Cardiac muscle cell (in vitro differentiated cells and primary cell): Measurements from ENCODE around the gene NEO1. TPM values are rescaled to one million over a fixed set of nuclear protein-coding genes. Genes with fewer than 3 reads are reported as not detected.

ENCODE experiments used
- DNase-seq, 2 donors: peaks; one replicate each; pipeline versions ENCODE4 v3.0.0 to v3.0.0-alpha.2; 2010 to 2017; ENCODE audit warnings: low read depth in 1 of 2, low spot score in 1 of 2
- H3K27ac ChIP-seq: fragments of 200-600 bp; sonication (generic); 2 replicates; pipeline ENCODE4 v1.5.1; 2016
- H3K27me3 ChIP-seq: fragments of 200-600 bp; sonication (generic); 2 replicates; pipeline ENCODE4 v1.6.0; 2016; ENCODE audit warnings: control low read depth
- H3K36me3 ChIP-seq: fragments of 200-600 bp; sonication (generic); 2 replicates; pipeline ENCODE4 v1.5.1; 2016; ENCODE audit warnings: control low read depth
- H3K4me1 ChIP-seq: fragments of 200-600 bp; sonication (generic); 2 replicates; pipeline ENCODE4 v1.8.1; 2017; ENCODE audit warnings: low read depth, mild to moderate bottlenecking, mixed run types
- H3K4me3 ChIP-seq: fragments of 200-600 bp; sonication (generic); 2 replicates; pipeline ENCODE4 v1.5.1; 2016; ENCODE audit warnings: mild to moderate bottlenecking
- H3K9me3 ChIP-seq: fragments of 200-600 bp; sonication (generic); 2 replicates; pipeline ENCODE4 v1.5.1; 2017; ENCODE audit warnings: low read depth, mild to moderate bottlenecking, control low read depth
- polyA plus RNA-seq: library from polyadenylated mRNA; unstranded; fragments of >200 nt; fragmentation: Nextera tagmentation; extraction: Ambion mirVana; gene quantifications from 2 replicates; pipeline ENCODE4 v1.2.1, GENCODE V29; 2016
- total RNA-seq: library from RNA; depleted of rRNA; stranded (reverse); fragments of >200 nt; gene quantifications from 2 replicates; pipeline ENCODE4 v1.2.3, GENCODE V29; 2016
- TF ChIP-seq, protein P1 (sequence below): IDR thresholded peaks from 2 replicates; pipeline ENCODE4 v1.5.1; 2012; ENCODE audit warnings: low read depth, mild to moderate bottlenecking, low read length

Gene NEO1
- total and polyA plus RNA-seq, 2 experiments from 2014 or later, result 12.9 to 37.4 TPM

DNA sequence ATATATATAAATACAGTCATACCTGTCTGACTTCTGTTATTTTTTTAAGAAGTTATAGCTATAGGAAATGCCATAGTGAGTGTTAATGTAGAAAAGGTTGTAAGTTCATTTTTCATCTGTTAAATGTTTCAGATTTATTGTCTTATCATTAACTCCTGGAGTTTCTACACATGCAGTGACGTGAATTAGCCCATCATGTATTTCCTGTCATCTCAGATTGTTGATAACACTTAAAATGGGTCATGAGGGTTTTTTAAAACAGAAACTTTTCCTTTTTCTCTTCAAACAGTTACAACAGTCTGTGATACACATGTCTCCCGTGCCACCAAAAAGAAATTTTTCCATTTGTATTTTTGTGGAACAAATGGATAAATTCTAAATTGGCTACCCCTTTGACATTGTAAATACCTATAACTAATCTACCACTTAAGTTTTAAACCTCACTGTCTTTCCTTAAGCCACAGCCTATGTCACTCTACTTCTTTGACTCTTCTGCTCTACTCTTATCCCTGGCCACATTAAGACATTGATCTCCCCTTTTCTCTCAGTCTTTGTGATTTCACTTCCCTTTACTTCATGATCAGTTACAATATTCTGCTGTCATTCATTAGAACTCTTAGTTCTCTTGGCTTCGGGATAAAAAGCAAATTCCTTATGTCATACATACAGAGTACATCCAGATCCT, 89.1 kb downstream of the NEO1 start:
- peaks cover 4% of the 10 kb centered on the region for H3K4me1 ChIP-seq
- H3K9me3 ChIP-seq, result no peaks in the 10 kb centered on the region
- TF ChIP-seq, protein P1, sequence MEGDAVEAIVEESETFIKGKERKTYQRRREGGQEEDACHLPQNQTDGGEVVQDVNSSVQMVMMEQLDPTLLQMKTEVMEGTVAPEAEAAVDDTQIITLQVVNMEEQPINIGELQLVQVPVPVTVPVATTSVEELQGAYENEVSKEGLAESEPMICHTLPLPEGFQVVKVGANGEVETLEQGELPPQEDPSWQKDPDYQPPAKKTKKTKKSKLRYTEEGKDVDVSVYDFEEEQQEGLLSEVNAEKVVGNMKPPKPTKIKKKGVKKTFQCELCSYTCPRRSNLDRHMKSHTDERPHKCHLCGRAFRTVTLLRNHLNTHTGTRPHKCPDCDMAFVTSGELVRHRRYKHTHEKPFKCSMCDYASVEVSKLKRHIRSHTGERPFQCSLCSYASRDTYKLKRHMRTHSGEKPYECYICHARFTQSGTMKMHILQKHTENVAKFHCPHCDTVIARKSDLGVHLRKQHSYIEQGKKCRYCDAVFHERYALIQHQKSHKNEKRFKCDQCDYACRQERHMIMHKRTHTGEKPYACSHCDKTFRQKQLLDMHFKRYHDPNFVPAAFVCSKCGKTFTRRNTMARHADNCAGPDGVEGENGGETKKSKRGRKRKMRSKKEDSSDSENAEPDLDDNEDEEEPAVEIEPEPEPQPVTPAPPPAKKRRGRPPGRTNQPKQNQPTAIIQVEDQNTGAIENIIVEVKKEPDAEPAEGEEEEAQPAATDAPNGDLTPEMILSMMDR, result no peak
- DNase-seq, result peak in 1 of 2 donors; percentile 45
- H3K27ac ChIP-seq, result peak overlapping the region; percentile 18
- H3K4me3 ChIP-seq, result no peak overlapping the region
- no peaks in the 10 kb centered on the region for H3K27me3 ChIP-seq
- H3K36me3 ChIP-seq, result no peaks in the 10 kb centered on the region

DNA sequence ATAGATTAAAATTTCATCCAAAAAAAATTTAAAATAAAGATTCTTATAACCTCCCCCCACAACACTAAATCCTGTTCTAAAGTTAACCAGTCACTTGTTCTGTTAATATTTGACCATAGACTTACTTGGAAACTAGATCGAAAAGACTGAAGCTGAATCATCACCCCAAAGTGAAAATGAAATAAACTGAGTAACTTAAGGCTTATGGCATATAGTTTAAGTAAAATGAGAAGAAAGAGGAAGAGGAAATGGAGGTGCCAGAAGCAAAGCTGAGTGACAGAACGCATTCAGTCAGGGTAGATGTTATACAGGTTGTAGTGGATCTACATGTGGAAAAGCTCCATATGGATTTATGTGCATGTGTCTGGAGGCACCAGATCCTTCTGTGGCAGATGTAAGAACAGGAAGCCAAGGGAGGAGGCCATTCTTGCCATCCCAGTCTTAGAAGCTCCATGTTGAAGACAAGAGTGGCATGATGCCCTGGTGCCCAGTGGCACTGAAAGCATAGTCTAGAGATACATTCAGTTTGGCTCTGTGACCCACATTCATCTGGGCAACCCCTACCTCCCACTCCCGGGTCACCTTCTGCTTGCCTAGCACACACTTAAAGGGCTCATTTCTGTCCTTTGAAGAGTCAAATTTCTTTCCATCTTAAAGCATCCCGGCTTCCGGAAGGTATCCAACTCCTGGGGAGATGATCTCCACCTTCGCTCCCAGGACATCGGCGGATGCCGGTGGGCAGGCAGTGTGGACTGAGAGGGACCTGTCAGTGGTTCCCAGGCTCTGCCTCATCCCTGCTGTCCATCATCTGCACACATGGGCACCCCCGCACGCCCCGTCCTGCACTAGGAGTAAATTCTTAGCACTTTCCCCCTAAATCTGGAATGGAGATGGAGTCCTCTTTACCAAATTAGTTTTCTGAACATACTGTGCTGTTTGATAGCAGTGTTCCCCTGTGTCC, 90.8 kb downstream of the NEO1 start:
- no peaks in the 10 kb centered on the region for H3K27me3 ChIP-seq
- TF ChIP-seq, protein P1, result no peak
- peaks cover 4% of the 10 kb centered on the region for H3K4me1 ChIP-seq
- H3K9me3 ChIP-seq, result no peaks in the 10 kb centered on the region
- H3K4me3 ChIP-seq, result no peak overlapping the region
- H3K36me3 ChIP-seq, result no peaks in the 10 kb centered on the region
- H3K27ac ChIP-seq, result no peak overlapping the region
- no peak for DNase-seq

DNA sequence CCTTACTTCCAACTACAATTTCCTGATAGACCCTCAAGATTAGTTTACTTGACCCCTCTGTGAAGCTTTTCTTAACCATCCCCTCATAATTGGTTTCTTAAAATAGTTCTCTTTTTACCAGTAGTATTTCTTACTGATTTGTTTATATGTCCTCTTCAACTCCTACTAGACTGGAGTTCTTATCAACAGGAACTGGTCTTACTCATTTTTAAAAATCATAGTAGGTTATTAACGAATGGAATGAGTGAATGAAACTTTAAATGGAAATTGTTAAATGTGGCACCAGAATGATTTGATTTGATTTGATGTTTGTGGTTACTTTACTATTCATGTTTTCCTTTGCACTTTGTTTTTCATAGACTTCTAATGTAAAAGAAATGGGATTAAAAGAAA, 91.5 kb downstream of the NEO1 start:
- TF ChIP-seq, protein P1, result no peak
- Histone ChIP-seq H3K27ac (no peak overlapping the region), H3K4me3 (no peak overlapping the region), H3K36me3 (no peaks in the 10 kb centered on the region), H3K9me3 (no peaks in the 10 kb centered on the region), H3K27me3 (no peaks in the 10 kb centered on the region), H3K4me1 (peaks cover 4% of the 10 kb centered on the region)
- no peak for DNase-seq

GRCh38 chr15:73146419-73146818, 94.2 kb downstream of the NEO1 start:
- H3K4me1 ChIP-seq, result peaks cover 4% of the 10 kb centered on the region
- no peaks in the 10 kb centered on the region for H3K9me3 ChIP-seq
- no peak overlapping the region for H3K4me3 ChIP-seq
- no peak for DNase-seq
- TF ChIP-seq, protein P1, result no peak
- H3K27ac ChIP-seq, result no peak overlapping the region
- no peaks in the 10 kb centered on the region for H3K36me3 ChIP-seq
- H3K27me3 ChIP-seq, result no peaks in the 10 kb centered on the region

DNA sequence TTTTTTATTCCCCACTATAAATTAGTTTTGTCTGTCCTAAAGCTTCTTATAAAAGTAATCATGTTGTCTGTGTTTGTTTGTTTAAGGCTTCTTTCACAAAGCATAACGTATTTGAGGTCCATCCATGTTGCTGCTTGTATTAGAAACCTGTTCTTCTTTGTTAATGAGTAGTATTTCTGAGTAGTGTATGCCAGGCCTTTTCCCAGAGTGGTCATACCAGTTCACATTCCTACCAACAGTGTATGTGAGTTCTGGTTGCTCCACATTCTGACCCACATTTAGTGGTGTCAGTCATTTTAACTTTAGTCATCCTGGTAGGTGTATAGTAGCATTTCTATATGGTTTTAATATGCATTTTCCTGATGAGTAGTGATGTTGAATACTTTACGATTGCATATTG, 98.6 kb downstream of the NEO1 start:
- no peaks in the 10 kb centered on the region for H3K4me1 ChIP-seq
- H3K27ac ChIP-seq, result no peak overlapping the region
- TF ChIP-seq, protein P1, result no peak
- no peak for DNase-seq
- H3K36me3 ChIP-seq, result no peaks in the 10 kb centered on the region
- no peaks in the 10 kb centered on the region for H3K9me3 ChIP-seq
- no peaks in the 10 kb centered on the region for H3K27me3 ChIP-seq
- no peak overlapping the region for H3K4me3 ChIP-seq
